Spleen (tissue), 11 donors: ENCODE measurements around the gene PKD2L2. TPM values are rescaled to one million over a fixed set of nuclear protein-coding genes. Genes with fewer than 3 reads are reported as not detected.

ENCODE experiments used
- DNase-seq: peaks from one replicate; pipeline ENCODE4 v3.0.0-alpha.2; 2020
- H3K27ac ChIP-seq, 8 donors: fragments of 200-600 bp; sonication (generic) in 7 of 8; 1 replicate in 4 of 8; 2 replicates in 4 of 8; pipeline versions ENCODE4 v1.5.0 to v1.8.0; 2016 to 2021; ENCODE audit warnings: inconsistent platforms in 4 of 8, mild to moderate bottlenecking in 4 of 8, moderate library complexity in 1 of 8
- H3K27me3 ChIP-seq, 7 donors: fragments of 200-600 bp; sonication (generic) in 6 of 7; replicated peaks in 1 of 7; 1 replicate in 4 of 7; 2 replicates in 3 of 7; pipeline versions ENCODE4 v1.5.0 to v1.8.0; 2016 to 2021; ENCODE audit warnings: inconsistent platforms in 3 of 7, mild to moderate bottlenecking in 1 of 7
- H3K36me3 ChIP-seq, 6 donors: fragments of 200-600 bp; sonication (generic) in 5 of 6; 1 replicate in 4 of 6; 2 replicates in 2 of 6; pipeline versions ENCODE4 v1.5.0 to v1.8.0; 2016 to 2021; ENCODE audit warnings: inconsistent platforms in 2 of 6
- H3K4me1 ChIP-seq, 6 donors: fragments of 200-600 bp; sonication (generic) in 5 of 6; 1 replicate in 3 of 6; 2 replicates in 3 of 6; pipeline versions ENCODE4 v1.5.0 to v1.8.0; 2016 to 2021; ENCODE audit warnings: inconsistent platforms in 3 of 6
- H3K4me3 ChIP-seq, 8 donors: fragments of 200-600 bp; sonication (generic) in 7 of 8; 1 replicate in 4 of 8; 2 replicates in 4 of 8; pipeline versions ENCODE4 v1.5.0 to v1.8.0; 2016 to 2021; ENCODE audit warnings: inconsistent platforms in 4 of 8, mild to moderate bottlenecking in 4 of 8, moderate library complexity in 2 of 8
- H3K9me3 ChIP-seq, 8 donors: fragments of 200-600 bp; sonication (generic) in 7 of 8; 1 replicate in 4 of 8; 2 replicates in 4 of 8; pipeline versions ENCODE4 v1.5.0 to v1.8.0; 2016 to 2021; ENCODE audit warnings: inconsistent platforms in 4 of 8
- POLR2A ChIP-seq, 3 donors: fragments of 450-650 bp; IDR thresholded peaks; one replicate each; pipeline ENCODE4 v1.5.1; 2017; ENCODE audit warnings: antibody characterized with exemption in 3 of 3, mild to moderate bottlenecking in 1 of 3
- POLR2AphosphoS5 ChIP-seq, 3 donors: sonication (generic); formaldehyde crosslinking; IDR thresholded peaks; one replicate each; pipeline ENCODE4 v1.5.1; 2017; ENCODE audit warnings: antibody characterized with exemption in 3 of 3
- WGBS, 5 donors: extraction: QIAGEN DNeasy Blood & Tissue Kit in 3 of 5; methylation state at CpG; one replicate each; pipeline versions ENCODE4 v1.1.5 to v1.1.7; 2013 to 2018; 5-methylcytosine and 5-hydroxymethylcytosine counted together
- intact Hi-C: fragments of 100-400 bp; cut with DNase I; formaldehyde crosslinking; loops from one replicate; pipeline ENCODE4 v1.15.0; 2023; ENCODE audit warnings: low total_unique reads
- polyA plus RNA-seq, 3 donors: library from polyadenylated mRNA; stranded (reverse); fragments of 200-250 nt; gene quantifications; one replicate each; pipeline ENCODE4 v1.2.1, GENCODE V29; 2013
- total RNA-seq, 7 donors: library from RNA; depleted of rRNA in 3 of 7; stranded (reverse); fragments of >200 nt in 3 of 7; fragmentation: NEBNext Ultra II Directional in 4 of 7; extraction: Animal tissue kit (Norgen Biotek cat#: 25700) in 4 of 7; gene quantifications; one replicate each; pipeline versions ENCODE4 v1.1.0 to v1.2.1, GENCODE V29; 2016 to 2021
- TF ChIP-seq, protein P1 (sequence below), 11 experiments: fragments of 200-600 bp in 7 of 11; fragments of 450-650 bp in 4 of 11; sonication (generic) in 4 of 11; IDR thresholded peaks in 8 of 11; conservative IDR thresholded peaks in 3 of 11; 1 replicate in 7 of 11; 2 replicates in 4 of 11; pipeline versions ENCODE4 v1.4.0 to v1.8.0; 2016 to 2021; ENCODE audit warnings: antibody characterized with exemption in 11 of 11, inconsistent platforms in 4 of 11, mild to moderate bottlenecking in 1 of 11
- donor health status: healthy with polysubstance abuse.
- donor health status: DM: no; HTN: no; CAD: no; lungs with moderate emphysema.
- donor health status: DM: no; HTN: no; CAD: no.
- donor health status: Bipolar disorder and iron deficiency.
- donor health status: healthy.
- donor health status: DM: no; HTN: no; CAD: no.
- donor health status: DM: yes; HTN: yes; CAD: no.

Gene PKD2L2
- total and polyA plus RNA-seq, 10 donors = 0.09 to 1.8 (median 1.1) TPM; not detected in 7

DNA sequence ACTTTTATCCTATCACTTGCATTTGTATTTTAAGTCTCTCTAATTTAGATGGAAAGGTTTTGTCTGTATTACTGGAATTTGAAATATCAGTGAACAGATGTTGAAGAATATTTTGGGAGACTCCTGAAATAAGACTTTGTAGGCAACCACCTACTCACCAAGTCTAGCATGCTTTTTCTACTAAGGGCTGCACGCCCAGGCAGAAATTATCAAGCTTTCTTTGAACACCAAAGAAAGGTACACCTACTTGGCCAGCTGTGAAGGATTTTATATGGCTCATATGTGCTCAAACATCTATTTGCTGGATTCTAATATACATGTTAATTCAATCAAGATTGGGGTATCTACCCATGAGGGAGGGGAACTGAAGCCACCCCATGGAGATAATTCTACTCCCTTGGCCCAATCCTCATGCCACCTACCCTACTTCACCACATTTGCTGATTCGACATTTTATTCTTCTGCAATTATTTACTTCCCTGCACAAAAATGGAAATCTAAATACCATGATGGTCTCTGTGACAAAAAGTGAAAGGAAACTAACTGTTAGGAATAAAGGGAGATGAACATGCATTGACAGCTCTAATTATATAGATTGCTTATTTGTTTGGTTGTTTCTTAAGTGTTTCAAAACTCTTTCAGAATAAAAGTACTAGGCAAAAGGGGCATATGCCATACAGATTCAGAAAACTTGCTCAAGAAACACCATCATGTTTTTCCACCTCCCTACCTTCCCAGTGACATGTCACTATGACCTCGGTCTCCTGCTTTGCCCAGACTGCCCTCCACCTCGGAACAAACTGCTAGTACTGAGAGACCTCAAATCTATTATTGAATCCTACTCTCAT, 22.5 kb upstream of the PKD2L2 start:
- H3K27ac ChIP-seq = no peak overlapping the region
- no peak for TF ChIP-seq POLR2AphosphoS5 (IDR thresholded peaks at IDR 0.05)
- TF ChIP-seq, protein P1, sequence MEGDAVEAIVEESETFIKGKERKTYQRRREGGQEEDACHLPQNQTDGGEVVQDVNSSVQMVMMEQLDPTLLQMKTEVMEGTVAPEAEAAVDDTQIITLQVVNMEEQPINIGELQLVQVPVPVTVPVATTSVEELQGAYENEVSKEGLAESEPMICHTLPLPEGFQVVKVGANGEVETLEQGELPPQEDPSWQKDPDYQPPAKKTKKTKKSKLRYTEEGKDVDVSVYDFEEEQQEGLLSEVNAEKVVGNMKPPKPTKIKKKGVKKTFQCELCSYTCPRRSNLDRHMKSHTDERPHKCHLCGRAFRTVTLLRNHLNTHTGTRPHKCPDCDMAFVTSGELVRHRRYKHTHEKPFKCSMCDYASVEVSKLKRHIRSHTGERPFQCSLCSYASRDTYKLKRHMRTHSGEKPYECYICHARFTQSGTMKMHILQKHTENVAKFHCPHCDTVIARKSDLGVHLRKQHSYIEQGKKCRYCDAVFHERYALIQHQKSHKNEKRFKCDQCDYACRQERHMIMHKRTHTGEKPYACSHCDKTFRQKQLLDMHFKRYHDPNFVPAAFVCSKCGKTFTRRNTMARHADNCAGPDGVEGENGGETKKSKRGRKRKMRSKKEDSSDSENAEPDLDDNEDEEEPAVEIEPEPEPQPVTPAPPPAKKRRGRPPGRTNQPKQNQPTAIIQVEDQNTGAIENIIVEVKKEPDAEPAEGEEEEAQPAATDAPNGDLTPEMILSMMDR (IDR thresholded peaks at IDR 0.05 in 8 of 11, conservative IDR thresholded peaks at IDR 0.05 in 3 of 11) = no peak
- TF ChIP-seq POLR2A (IDR thresholded peaks at IDR 0.05) = no peak
- WGBS, 5 donors = 93 to 96% (median 94%) methylated on average over 4 of the region's 4 CpGs
- H3K4me3 ChIP-seq = no peak overlapping the region
- H3K36me3 ChIP-seq = no peaks in the 10 kb centered on the region
- intact Hi-C loops = no loop called here
- H3K27me3 ChIP-seq = no peaks in the 10 kb centered on the region
- no peaks in the 10 kb centered on the region for H3K9me3 ChIP-seq
- peaks cover 0 to 3% (median 0%) of the 10 kb centered on the region in 6 donors for H3K4me1 ChIP-seq
- no peak for DNase-seq

DNA sequence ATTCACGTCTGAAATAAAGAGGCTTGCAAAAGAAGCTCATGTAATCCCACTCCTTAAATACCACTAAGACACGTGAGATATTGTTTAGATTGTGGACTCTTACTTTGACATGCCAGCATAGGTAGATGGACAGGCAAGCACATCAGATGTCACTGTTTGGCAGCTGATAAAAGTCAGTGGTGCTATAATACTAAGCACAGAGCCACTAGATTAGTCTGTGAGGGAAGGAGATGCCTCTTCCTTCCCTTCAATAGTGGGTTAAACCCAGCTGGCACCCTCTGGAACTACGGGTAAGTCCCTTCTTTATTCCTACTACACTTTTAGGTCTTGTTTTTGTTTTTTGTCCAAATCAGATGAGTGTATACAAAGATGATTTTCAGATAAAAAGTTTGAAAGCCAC, 21.6 kb upstream of the PKD2L2 start, which contains the start of gene MYOT:
Gene MYOT, plus strand, starts transcription at position 197 of the 400 bp plus-strand sequence. CDS start 2,792 bp downstream, outside the sequence.
- no peaks in the 10 kb centered on the region for H3K36me3 ChIP-seq

DNA sequence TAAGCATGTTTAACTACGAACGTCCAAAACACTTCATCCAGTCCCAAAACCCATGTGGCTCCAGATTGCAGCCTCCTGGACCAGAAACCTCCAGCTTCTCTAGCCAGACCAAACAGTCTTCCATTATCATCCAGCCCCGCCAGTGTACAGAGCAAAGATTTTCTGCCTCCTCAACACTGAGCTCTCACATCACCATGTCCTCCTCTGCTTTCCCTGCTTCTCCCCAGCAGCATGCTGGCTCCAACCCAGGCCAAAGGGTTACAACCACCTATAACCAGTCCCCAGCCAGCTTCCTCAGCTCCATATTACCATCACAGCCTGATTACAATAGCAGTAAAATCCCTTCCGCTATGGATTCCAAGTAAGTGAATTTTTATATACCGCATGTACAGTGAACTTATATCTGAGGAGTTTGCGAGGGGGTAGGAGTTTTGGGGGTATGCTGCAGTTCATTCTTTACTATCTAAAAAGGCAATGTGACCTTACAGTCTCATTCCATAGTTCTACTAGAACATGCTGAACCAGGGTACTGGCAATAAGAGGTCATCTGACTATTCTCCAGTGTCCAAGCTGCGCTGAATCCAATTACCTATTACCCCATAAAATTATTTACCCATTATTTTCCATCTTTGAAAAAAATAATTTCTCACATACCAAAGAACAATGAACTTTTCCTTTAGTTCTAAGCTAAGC, 18.5 kb upstream of the PKD2L2 start:
- TF ChIP-seq POLR2A (IDR thresholded peaks at IDR 0.05) (no peak), POLR2AphosphoS5 (IDR thresholded peaks at IDR 0.05) (no peak)
- 96 to 99% (median 97%) methylated on average over 7 of the region's 7 CpGs for WGBS, 5 donors
- Histone ChIP-seq H3K4me3 (no peak overlapping the region), H3K4me1 (no peaks in the 10 kb centered on the region), H3K27ac (no peak overlapping the region), H3K36me3 (no peaks in the 10 kb centered on the region), H3K27me3 (no peaks in the 10 kb centered on the region), H3K9me3 (no peaks in the 10 kb centered on the region)
- DNase-seq = no peak
- intact Hi-C loops = no loop called here

More for the DNA sequence above, 21.6 kb upstream of the PKD2L2 start, which contains the start of gene MYOT:
- WGBS, 5 donors = 75 to 83% (median 80%) methylated on average over 3 of the region's 3 CpGs
- Histone ChIP-seq H3K27ac (no peak within 1 kb of the TSS), H3K9me3 (no peaks in the 10 kb centered on the region), H3K4me1 (no peaks in the 10 kb centered on the region), H3K4me3 (no peak within 1 kb of the TSS), H3K27me3 (no peaks in the 10 kb centered on the region)
- TF ChIP-seq, protein P1 (IDR thresholded peaks at IDR 0.05 in 8 of 11, conservative IDR thresholded peaks at IDR 0.05 in 3 of 11) = no peak
- TF ChIP-seq POLR2A (IDR thresholded peaks at IDR 0.05) (no peak), POLR2AphosphoS5 (IDR thresholded peaks at IDR 0.05) (no peak)
- intact Hi-C loops = no loop called here
- DNase-seq = no peak

DNA sequence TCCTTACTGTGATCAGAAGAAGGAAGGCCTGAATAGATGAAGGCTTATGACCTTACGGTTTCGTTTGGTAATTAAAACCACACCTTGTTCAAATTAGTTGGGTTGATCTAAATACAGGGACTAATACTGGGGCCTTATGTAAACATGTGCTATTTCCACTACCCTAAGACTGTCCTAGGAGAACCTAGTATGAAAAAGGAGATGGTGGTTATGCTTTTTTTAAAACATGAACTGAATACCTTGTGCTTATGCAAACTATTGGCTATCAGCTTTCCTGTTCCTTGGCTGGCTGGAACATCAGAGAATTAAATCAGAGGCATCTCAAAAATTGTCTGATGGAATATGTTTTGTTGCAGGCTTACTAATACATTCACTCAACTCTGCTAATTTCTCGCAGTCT, 17.7 kb upstream of the PKD2L2 start:
- no peaks in the 10 kb centered on the region for H3K9me3 ChIP-seq
- TF ChIP-seq POLR2A (IDR thresholded peaks at IDR 0.05) = no peak
- TF ChIP-seq POLR2AphosphoS5 (IDR thresholded peaks at IDR 0.05) = no peak
- TF ChIP-seq, protein P1 (IDR thresholded peaks at IDR 0.05 in 8 of 11, conservative IDR thresholded peaks at IDR 0.05 in 3 of 11) = no peak
- intact Hi-C loops = no loop called here
- no peak overlapping the region for H3K27ac ChIP-seq
- no peak overlapping the region for H3K4me3 ChIP-seq
- WGBS, 5 donors = 85 to 95% (median 92%) methylated on average over 3 of the region's 3 CpGs
- no peaks in the 10 kb centered on the region for H3K4me1 ChIP-seq
- H3K36me3 ChIP-seq = no peaks in the 10 kb centered on the region
- H3K27me3 ChIP-seq = no peaks in the 10 kb centered on the region
- DNase-seq = no peak
